NCI-H446 treated with DMSO at 0.1 percent for 48 hours (cell line): ENCODE measurements around the gene ZNF618.
"Not testable (repeated sequence)": the region's sequence is repeated elsewhere in the genome, so short reads cannot be mapped to it uniquely, and the experiment has no call there.

ENCODE experiments used
- DNase-seq: peaks from one replicate; lab custom pipeline; 2025; lab: John Stamatoyannopoulos, UW

ZNF618 gene

DNA sequence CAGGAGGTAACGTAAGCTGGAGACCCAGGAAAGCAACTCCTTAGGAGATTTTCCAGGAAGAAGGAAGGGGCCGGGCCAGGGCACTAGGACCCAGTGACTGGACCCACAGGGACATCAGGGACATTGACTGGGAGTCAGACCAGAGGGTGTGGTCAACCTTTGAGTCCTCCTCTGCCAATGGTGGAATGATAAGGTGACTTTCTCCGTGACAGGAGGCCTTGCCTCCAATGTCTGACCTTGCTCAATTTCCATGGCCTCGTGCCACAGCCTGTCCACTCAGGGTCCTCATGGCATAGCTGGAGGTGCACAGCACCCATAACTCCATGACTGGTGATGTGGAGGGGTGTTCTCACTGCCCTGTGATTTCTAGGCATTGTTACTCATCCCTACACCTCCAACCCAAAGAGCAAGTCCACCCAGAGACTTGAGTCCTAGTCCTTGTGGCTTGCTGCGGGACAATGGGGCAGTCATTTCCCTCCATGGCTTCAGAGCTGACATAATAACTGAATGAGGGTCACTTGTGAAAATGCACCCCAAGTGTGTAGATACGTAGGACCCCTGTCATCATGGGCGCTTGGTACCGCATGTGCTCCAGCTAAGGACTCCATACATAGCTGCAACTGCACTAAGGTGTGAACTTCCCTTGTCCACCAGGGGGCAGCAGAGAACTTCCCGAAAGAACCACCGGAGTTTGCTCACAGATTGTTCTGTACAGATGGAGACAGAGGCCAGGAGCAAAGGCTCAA is 206.1 kb downstream of the ZNF618 start:
- DNase-seq = peak; percentile 45

GRCh38 chr9:114082763-114083412 is 206.8 kb downstream of the ZNF618 start:
- DNase-seq = not testable (repeated sequence)

DNA sequence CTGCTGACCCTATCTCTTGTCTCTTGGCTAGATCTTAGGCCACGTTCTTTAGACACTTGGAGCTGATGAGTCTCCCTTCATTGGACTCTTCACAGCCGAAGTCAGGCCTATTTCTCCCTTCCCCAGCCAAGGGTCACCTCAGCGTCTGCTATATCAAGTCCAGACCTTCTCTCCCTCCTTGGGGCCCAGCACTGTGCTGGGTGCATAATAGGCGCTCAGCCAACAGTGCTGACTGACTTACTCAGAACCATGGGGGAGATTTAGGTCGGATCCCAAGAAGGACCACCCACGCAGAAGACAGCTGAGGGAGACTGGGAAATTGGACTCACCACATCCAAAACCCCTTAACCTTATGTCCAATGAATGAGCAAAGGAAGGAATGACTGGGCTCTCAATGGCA is 207.6 kb downstream of the ZNF618 start:
- no peak for DNase-seq

DNA sequence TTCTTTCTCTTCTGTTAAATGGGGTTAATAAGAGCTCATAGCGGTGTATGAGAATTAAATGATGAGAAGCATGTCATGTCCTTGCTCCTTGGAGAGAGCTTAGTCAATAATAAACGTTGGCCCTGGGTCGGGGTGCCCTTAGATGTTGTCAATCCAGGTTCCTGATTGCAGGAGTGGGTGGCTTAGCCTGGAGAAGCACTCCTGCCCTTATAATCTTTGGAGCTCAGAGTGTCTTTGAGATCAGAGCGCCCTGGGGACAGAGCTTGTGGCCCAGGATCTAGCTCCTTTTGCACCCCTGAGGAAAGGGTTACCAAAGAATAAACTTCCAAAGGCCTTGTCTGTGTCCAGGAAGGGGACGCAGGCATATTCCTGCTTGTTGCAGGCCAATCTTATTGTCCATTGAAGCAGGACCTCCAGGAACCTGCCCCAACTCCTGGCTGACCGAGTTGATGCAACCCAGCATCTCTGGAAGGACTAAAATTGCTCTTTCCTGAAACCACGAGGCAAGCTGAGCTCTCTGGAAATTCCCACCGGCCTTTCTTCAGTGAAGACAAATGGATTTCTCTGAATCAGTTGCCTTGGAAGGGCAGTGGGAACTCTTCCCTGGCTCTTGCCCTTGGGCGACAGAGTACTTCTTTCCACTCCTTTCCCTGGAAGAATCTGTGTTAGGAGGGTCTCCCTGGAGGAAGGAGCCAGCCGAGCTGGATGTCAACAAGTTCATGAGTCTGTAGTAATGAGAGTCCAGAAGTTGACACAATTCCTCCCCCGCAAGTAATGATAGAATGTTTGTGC is 208.4 kb downstream of the ZNF618 start:
- DNase-seq = no peak

DNA sequence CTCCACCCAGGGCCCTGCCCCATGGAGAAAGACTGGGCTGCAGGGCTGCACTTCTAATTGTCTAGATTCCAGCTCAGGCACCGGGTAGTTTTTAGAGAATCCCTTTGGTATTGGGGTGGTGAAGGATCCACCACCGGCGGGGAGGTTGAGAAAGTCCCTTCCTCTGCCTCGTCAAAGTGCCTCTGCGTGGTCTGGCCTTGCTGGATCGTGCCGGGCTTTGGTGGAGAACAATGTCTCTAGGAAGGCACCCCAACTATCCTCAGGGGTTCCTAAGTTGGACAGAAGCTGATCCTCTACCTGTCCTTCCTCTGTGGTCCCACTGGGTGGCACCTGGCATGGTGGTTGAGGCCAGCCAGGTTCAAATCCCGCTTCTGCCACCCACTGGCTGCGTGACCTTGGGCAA is 209.3 kb downstream of the ZNF618 start:
- DNase-seq = no peak

- DNase-seq = no peak
Observed at GRCh38 chr9:114086009-114086408, 209.9 kb downstream of the ZNF618 start.

DNA sequence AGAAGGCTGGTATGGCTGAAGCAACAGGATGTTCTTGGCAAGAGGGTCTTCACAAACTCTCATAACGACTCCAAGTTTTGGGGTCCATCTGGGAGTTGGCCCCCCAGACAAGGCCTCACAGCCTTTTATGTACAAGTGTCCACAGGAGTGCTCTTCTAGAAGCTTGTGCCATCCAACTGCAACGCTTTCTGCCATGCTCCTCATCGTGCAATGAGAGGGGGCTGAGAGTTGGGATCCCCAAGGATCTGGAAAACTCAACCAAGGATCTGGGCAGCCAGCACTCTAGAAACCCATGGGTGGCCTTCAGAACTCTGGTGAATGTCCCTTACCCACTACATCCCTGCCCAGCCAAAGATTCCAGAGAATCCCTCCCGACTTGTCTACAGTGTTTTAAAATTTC is 210.5 kb downstream of the ZNF618 start:
- DNase-seq = no peak

GRCh38 chr9:114087721-114088120 is 211.6 kb downstream of the ZNF618 start:
- no peak for DNase-seq

- no peak for DNase-seq
Observed at GRCh38 chr9:114088571-114089170, 212.6 kb downstream of the ZNF618 start.

DNA sequence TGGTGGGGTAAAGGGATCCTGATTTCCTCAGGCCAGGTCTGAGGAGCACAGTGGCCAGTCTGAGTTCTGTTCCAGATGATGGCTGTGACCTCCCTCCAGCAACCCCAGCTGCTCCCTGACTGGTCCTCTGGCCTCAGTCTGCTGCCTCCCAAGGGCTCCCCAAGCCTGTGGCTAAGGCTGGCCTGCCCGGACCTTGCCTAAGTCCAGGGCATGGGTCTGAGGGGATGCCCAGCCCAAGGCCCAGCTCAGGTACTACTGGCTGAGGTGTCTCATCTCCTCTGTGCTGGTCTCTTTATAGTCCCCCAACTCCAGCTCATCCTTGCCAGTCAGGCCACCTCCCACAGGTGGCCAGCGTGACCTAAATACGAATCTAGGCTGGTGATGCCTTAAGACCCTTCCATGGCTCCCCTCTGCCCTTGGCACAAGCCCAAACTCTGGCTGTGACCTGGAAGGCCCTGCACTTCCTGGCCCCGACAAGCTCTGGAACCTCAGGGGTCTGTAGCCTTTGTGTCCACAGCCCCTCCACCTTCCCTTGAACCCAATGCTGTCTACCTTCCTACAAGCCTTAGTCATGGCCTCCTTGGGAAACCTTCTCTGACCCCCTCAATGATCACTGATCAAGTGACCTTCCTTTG is 213.2 kb downstream of the ZNF618 start:
- no peak for DNase-seq

DNA sequence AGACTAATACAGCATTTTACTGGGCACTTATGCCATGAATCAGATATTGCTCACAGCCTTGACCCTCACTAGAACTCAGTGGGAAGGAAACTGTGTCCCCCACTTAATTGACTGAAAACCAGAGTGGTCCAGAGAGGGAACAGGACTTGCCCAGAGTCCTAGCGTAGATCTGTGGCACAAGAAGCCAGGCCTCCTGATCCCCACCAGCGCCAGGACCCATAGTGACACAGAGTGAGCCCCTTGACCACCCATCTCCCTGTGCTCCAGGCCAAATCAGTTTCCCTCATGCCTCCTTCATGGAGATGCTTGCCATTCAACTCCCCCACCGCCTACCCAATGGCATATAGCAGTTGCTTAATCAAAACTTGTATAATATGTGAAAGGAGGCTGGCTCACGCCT is 214.7 kb downstream of the ZNF618 start:
- DNase-seq = no peak

DNA sequence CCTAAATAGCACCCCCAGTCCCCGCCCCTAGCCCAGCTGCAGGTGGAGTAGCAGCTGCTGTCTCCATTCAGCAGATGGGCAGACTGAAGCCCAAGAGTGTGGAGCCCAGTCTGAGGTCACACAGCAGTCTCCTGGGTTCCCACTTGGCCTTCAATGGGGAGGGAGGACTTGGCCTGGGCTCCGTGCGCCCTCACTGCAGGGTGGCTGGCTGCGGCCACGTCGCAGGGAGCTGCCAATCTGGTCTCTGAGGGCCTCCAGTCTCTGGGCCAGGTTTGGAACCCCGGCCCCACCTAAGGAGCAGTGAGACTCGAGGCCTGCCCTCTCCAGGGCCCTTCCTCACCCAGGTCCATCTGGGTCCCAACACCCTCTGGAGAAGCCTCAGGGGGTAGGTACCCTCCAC is 215.6 kb downstream of the ZNF618 start:
- DNase-seq = no peak

DNA sequence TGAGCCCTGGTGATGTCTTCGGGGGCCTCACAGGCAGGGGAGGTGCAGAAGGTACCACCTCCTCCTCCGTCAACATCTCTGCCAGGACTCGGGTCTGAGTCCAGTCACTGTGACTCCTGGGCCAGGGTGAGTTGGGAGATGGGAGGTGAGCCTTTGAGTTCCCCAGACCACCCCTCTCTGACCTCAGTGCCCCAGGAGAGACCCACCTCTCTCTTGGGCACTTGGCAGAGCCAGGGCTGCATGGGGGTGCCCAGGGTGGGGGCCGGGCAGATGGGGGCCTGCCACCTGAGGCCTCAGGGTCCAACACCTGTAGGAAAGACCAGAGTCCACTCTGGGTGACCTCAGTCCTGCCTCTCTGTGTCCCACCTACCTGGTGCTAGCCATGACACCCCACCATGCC is 216.2 kb downstream of the ZNF618 start:
- no peak for DNase-seq

DNA sequence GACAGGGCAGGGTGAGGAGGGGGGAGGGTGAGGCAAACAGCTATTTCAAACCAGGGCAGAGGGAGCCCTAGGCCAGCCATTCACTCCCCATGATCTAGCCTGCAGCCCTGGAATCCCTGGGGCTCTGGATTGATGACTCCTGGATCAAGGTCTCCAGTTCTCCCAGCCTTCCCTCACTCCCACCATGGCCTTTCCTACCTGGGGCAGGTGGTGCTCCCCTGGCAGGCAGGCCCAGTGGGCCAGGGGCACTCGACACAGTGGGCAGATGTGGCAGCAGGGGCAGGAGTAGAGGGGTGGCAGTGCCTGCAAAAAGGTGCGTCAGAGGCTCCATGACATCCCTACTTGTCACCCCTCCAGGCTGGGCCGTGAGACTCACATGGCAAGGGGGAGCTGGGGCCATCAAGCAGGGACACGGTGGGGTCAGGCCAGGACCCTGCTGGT is 216.9 kb downstream of the ZNF618 start:
- DNase-seq = no peak

- no peak for DNase-seq
Observed at GRCh38 chr9:114093761-114094505, 217.8 kb downstream of the ZNF618 start.

GRCh38 chr9:114094971-114095370 is 218.9 kb downstream of the ZNF618 start:
- DNase-seq = no peak

- DNase-seq = no peak
Observed at GRCh38 chr9:114096041-114096511, 220.0 kb downstream of the ZNF618 start.

DNA sequence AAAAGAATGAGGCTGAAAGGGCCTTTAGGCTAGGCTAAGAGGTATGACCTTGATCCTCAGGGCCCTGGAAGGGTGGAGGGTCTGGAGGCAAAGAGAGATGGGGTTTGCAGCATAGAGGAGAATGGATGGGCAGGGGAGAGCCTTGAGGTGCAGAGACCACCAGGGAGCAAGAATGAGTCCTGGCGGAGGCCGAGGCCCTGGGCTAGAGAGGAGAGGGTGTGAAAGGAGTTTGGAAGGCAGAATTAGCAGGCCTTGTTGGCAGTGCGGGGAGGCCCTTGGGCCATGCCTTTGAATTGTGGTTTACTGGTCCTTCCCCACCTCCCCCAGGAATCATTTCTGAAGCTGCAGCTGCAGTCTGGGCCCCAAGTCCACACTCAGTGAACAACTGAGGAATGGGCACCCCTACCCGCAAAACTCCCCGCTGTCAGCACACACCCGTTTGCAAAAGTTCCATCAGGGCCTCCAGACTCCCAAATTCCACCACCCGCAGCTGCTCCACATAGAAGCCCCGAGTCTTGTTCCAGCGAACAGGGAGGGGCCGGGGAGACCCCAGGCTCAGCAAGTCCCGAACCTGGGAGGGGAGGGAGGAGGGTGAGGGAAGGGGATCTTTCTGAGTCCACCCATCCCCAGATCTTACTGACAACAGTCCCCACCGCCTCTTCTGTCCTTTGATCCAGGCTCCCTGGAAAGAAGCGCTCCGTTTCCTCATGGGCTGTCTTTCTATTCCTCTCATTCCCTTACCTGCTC is 220.9 kb downstream of the ZNF618 start:
- DNase-seq = no peak

- DNase-seq = no peak
Observed at GRCh38 chr9:114097613-114098020, 221.5 kb downstream of the ZNF618 start.
